HG02759 (cell line): ENCODE results near the gene CAMK1G.

Experiments used
- ATAC-seq: cut with Tn5 transposase; IDR thresholded peaks from one replicate; pipeline ENCODE4 v1.9.1; 2021; ENCODE audit warnings: mild to moderate bottlenecking, moderate library complexity; ENCODE audit not compliant: unreplicated experiment

The CAMK1G gene

GRCh38 chr1:209564849-209565248 is 18.7 kb upstream of the CAMK1G start:
- ATAC-seq = no peak

DNA sequence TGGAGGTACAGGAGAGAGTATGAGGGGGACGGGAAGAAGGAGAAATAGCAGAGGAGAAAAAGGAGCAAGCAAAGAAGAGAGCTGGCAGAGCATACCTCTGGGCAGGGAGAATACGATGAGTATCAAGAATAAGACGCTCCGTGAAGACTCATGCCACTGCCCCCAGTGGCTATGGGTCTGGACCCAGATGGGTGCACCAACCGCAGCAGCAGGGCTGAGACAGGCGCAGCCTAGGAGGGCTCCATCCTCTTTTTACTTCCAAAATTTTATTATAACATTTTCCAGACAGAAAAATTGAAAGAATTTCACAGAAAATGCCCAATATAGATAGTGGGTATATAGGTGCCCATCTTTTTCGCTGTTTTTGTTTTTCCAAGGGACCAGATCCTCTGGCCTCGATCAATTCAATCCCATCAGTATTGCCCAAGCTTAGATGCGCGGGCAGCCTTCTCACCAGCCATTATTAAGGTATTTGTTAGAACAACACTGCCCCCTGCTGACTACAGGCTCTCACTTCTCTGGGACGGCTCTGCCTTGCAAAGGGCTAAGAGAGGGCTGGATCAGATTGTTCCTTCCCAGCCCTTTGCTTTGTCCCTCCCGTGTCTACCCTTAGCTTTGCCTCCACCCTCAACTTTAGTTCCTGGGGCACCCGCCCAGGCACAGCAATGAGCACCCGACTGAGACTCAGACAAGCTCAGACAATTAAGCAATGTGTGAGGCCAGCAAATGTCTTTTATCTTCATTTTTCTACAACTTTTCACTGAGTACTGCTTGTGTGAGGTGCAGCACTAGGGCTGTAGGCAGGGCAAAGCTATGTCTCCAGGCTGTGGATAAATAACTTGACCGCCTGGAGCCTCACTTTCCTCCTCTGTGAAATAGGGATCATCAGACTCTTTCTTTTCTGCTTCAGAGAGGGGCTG is 17.5 kb upstream of the CAMK1G start:
- peak; percentile 88 for ATAC-seq

- ATAC-seq = no peak
Measured at GRCh38 chr1:209567698-209568175, 15.8 kb upstream of the CAMK1G start.

DNA sequence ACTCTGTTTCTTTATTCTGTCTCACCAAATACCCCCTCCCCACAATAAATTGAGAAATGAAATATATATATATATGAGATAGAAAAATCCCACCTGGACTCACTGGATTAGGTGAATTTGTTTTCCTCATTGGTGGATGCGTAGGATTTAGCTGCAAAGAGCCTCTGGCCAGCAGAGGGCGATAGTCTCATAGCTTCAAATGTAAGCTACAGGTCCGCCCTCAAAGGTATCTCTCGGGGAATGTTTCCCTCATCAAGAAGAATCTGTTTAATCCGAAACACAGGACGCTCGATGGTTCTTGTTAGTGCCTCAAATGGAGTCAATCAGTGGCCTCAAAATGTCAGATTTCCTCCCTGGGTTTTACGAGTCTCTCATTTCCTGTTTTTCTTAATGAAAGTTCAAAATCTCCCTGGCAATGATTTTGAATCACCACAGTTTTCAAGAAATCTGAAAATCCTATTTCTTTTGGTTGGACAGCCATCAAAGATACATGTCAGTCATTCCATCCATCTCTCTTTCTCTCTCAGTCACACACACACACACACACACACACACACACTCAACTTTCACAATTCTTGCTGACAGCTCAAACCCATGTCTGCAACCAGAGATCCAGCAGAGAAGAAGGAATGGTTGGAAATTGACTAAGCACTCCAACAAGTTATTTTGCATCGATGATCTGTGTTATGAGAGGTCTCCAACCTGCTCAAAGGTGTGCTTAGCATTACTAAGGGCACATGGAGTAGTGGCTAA is 13.9 kb upstream of the CAMK1G start:
- peak; percentile 63 for ATAC-seq

GRCh38 chr1:209570743-209571142 is 12.8 kb upstream of the CAMK1G start:
- ATAC-seq = no peak

DNA sequence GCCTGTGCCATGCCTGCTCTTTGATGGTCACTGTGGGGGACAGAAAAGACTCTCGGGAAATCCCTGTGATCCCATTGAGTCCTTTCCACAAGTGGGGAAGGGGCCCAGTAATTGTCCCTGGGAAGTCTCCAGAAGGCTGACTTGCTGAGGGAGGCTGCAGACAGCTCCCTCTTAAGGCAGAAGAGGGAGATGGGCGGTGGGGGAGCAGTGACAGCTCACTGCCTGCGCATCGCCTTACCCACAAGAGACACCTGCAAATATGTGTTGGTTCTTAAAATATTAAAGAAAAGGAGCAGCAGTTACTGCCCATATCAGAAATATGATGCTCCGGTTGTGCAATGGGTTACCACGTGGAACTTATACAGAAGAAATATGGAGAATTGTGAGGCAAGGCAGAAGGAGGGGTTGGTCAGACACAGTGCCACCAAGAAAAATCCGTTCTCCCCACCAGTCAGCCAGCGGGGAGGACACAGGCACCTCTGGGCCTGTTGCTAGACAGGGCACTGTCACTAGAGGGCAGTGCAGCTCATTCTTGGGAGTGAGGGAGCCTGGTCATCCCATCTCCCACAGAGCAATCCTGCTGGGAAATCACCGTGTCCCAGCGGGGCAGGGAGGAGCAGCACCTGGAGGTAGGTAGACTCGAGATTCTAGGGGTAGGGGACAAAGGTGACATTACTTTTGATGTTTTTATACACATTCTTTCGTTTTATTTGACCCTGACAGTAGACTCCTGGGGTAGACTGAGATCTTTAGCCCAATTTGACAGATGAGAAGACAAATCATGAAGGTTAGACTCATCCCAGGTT is 6.9 kb upstream of the CAMK1G start:
- peak; percentile 83 for ATAC-seq

DNA sequence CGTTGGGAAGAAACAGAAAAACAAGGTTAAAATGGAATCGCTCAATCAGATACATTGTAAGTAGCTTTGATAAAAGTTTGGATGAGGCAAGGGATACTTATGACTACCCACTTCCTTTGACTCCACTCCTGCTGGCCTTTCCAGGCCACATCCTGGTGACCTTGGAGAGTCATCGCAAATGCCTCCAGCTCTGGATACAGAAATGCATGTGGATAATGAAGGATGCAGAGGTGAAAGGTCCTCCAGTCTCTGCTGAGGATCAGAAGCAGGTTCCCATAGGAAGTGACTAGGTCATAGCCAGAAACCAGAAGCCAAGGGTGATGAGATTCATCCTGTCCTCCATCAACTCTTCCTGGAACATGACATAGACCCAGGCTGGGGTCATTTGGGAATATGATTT is 6.2 kb upstream of the CAMK1G start:
- no peak for ATAC-seq

DNA sequence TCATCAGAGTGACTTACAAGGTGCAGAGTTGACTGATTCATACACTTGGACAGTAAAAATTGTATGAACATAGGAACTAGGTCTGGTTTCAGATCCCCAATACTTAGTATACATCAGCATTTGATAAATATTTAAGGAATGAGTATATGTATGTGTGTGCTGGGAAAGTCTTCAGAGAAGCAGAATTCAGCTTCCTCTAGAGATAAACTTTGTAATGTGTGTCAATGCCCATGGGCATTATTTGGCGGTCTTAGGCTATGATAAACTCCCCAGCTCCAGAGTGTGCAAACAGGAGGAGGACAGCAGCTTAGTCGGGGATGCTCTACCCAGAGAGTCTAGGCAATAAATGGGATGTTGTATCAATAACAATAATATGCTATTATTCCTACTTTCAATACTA is 2.9 kb upstream of the CAMK1G start:
- ATAC-seq = no peak

- no peak for ATAC-seq
Measured at GRCh38 chr1:209584231-209584672, 738 bp downstream of the CAMK1G start.

DNA sequence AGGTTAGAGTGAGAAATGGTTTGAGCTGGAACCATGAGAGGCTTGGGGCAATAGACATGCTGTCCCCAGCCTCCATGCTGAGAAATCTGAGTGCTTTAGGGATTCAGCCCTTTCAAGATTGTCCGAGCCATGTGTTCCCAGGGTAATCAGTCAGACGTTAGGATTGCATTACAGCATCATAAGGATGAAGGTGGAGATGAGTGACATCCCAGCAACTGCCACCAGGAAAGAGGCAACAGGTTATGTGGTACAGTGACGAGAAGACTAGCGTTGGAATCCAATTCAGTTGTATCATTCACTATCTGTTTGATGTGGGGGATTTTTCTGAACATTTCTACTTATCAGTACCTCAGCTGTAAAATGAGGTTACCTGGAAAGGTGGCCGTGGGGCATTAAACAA is 1.7 kb downstream of the CAMK1G start:
- ATAC-seq = no peak

- ATAC-seq = no peak
Measured at GRCh38 chr1:209585672-209586071, 2.2 kb downstream of the CAMK1G start.

- no peak for ATAC-seq
Measured at GRCh38 chr1:209586221-209586740, 2.8 kb downstream of the CAMK1G start.

GRCh38 chr1:209587789-209588188 is 4.3 kb downstream of the CAMK1G start:
- no peak for ATAC-seq

GRCh38 chr1:209589440-209589839 is 5.9 kb downstream of the CAMK1G start:
- no peak for ATAC-seq

DNA sequence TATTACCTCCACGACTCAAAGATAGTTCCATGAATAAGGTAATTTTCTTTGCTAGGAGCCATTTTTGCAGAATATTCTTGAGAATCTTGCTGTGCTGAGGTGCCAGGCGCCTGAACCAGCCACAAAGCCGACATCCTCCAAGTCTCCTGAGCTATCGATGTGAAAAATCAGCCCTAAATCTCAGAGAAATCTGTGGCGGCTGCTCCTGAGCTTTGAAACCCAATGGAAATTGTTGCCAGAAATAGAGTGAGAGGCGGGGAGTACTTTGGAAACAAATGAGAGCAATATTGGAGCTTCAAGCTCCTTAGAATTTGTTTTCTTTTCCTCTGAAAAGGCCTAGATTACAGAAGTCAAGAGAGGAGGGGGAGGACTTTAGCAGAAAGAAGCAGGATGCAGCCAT is 6.3 kb downstream of the CAMK1G start:
- ATAC-seq = no peak

- ATAC-seq = no peak
Measured at GRCh38 chr1:209590405-209590804, 6.9 kb downstream of the CAMK1G start.

DNA sequence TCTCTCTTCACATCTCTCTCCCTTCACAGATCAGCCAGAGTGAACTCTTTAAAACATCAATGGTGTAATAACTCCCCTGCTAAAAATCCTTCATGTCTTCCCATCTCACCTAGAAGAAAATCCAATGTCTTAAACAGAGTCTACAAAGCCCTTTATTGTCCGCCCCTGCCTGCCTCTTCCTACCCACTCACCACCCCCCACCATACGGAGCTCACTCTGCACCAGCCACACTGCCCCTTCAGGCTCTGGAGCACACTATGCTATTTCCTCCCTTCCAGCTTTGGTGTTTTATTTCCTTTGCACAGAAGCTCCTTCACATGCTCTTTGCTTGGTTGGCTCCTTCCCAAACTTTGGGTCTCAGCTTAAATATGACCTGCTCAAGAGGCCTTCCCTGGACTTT is 10.2 kb downstream of the CAMK1G start:
- no peak for ATAC-seq

DNA sequence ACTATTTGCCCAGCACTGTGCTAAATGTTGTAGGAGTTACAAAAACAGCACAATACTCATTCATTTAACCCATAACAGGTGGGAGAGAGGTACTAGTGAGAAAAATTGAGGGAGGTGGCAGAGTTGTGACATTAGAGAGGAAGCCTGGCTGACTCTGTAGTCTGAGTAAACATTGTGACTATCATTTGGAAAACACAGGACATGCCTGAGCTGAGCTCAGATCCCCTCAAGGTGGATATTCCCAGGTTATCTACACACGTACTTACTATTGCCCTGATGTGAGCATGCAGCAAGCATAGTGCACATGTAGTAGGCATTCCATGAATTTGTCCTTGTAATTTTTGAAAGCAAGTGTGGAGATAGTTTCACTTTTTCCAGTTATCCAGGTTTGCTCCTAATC is 10.9 kb downstream of the CAMK1G start:
- no peak for ATAC-seq

GRCh38 chr1:209595028-209595427 is 11.5 kb downstream of the CAMK1G start:
- no peak for ATAC-seq

DNA sequence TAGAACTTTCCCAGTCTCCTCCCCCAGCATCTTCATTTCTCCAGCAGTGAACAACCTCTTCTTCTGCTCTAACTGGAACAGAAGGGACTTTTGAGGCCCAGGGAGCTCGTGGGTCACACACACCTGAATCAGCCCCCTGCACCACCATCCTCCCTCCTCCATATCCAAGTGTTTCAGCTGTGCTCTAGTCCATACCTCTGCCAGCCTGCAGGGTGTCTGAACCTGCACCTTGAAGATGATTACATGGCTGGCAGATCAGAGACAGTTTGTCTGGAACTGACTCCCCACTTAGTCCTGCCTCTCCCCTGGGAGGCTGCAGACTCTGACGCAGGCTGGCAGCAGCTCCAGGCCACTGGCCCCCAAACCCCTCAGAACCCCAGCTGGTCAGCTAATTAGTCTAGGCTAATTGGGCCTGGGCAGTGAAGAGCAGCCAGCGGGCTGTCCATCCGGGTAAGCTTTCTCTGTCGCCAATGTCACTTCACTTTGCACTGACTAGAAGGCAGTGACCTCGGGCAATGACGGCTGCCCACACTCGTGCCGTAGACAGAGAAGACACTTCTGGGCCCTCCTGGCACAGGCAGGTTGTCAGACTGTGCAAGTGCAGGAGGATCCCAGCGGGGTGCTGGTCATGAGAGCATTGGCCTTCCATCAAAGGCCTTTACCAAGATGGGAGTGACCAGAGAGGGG is 12.2 kb downstream of the CAMK1G start:
- ATAC-seq = no peak
